GM19239 (cell line): Measurements from ENCODE around the gene ERVH48-1.
"Not testable (repeated sequence)": the region's sequence is repeated elsewhere in the genome, so short reads cannot be mapped to it uniquely, and the experiment has no call there.

ENCODE experiments used
- DNase-seq: peaks from one replicate; pipeline ENCODE4 v3.0.0; 2011; ENCODE audit warnings: low spot score; ENCODE audit not compliant: insufficient read length
- FAIRE-seq: peaks from 2 replicates; lab custom pipeline; 2011; peaks lifted over from hg19 to GRCh38; lab: Jason Lieb, UNC

The ERVH48-1 gene

GRCh38 chr21:42925114-42925926, at the start of gene ERVH48-1:
Gene ERVH48-1, minus strand, starts transcription at chr21:42925630. Its CDS starts 6,624 bp downstream, at chr21:42919006.
- DNase-seq (no peak), FAIRE-seq (no peak)

GRCh38 chr21:42973991-42974831, 48.8 kb upstream of the ERVH48-1 start, which contains the start of gene PKNOX1:
Gene PKNOX1, plus strand, starts transcription at chr21:42974562. Its CDS starts 29,820 bp downstream, at chr21:43004382.
- FAIRE-seq (peak; percentile 82), DNase-seq (peak; percentile 99)

- no peak for FAIRE-seq
- DNase-seq = no peak
These were observed 48.0 kb upstream of the ERVH48-1 start for GRCh38 chr21:42973309-42973990.

GRCh38 chr21:42971897-42972275, 46.5 kb upstream of the ERVH48-1 start:
- FAIRE-seq = no peak
- DNase-seq = no peak

- FAIRE-seq = no peak
- no peak for DNase-seq
These were observed 45.7 kb upstream of the ERVH48-1 start for GRCh38 chr21:42970946-42971653.

GRCh38 chr21:42969193-42969600, 43.8 kb upstream of the ERVH48-1 start:
- FAIRE-seq = no peak
- DNase-seq = no peak

GRCh38 chr21:42967616-42968015, 42.2 kb upstream of the ERVH48-1 start:
- DNase-seq, FAIRE-seq: not testable (repeated sequence)

- DNase-seq (no peak), FAIRE-seq (no peak)
These were observed 39.8 kb upstream of the ERVH48-1 start for GRCh38 chr21:42965211-42965560.

- FAIRE-seq = no peak
- no peak for DNase-seq
These were observed 39.2 kb upstream of the ERVH48-1 start for GRCh38 chr21:42964546-42965210.

GRCh38 chr21:42964086-42964485, 38.7 kb upstream of the ERVH48-1 start:
- FAIRE-seq = no peak
- no peak for DNase-seq

- no peak for DNase-seq
- FAIRE-seq = no peak
These were observed 37.1 kb upstream of the ERVH48-1 start for GRCh38 chr21:42962380-42963007.

GRCh38 chr21:42959728-42960127, 34.3 kb upstream of the ERVH48-1 start:
- FAIRE-seq = no peak
- DNase-seq = no peak

- DNase-seq, FAIRE-seq: not testable (repeated sequence)
These were observed 32.7 kb upstream of the ERVH48-1 start for GRCh38 chr21:42958122-42958521.

- DNase-seq (no peak), FAIRE-seq (no peak)
These were observed 31.6 kb upstream of the ERVH48-1 start for GRCh38 chr21:42956824-42957630.

GRCh38 chr21:42951193-42951592, 25.8 kb upstream of the ERVH48-1 start:
- not testable (repeated sequence) for DNase-seq, FAIRE-seq

GRCh38 chr21:42949094-42949755, 23.8 kb upstream of the ERVH48-1 start:
- FAIRE-seq, DNase-seq: not testable (repeated sequence)

- DNase-seq (no peak), FAIRE-seq (no peak)
These were observed 16.8 kb upstream of the ERVH48-1 start for GRCh38 chr21:42942244-42942643.

- no peak for DNase-seq
- FAIRE-seq = no peak
These were observed 16.3 kb upstream of the ERVH48-1 start for GRCh38 chr21:42941696-42942085.
